A549 (cell line): ENCODE results near the gene GULP1.

Experiments used
- BHLHE40 ChIP-seq: IDR thresholded peaks from 2 replicates; pipeline ENCODE4 v1.6.1; 2012; ENCODE audit warnings: low read depth, low read length, inconsistent platforms
- CTCF ChIP-seq: fragments of >200 bp; sonication (Bioruptor Twin); formaldehyde crosslinking; IDR thresholded peaks from 3 replicates; pipeline ENCODE4 v1.5.1; 2016
- KDM1A ChIP-seq: fragments of 200-600 bp; sonication (generic); IDR thresholded peaks from 2 replicates; pipeline ENCODE4 v1.6.1; 2016; ENCODE audit warnings: low read depth, mild to moderate bottlenecking
- MAFK ChIP-seq: fragments of 450-650 bp; IDR thresholded peaks from 2 replicates; pipeline ENCODE4 v1.6.1; 2014; ENCODE audit not compliant: partially characterized antibody
- MAX ChIP-seq: IDR thresholded peaks from 2 replicates; pipeline ENCODE4 v1.6.1; 2012
- MAZ ChIP-seq: fragments of 150-350 bp; IDR thresholded peaks from 2 replicates; pipeline ENCODE4 v1.6.1; 2014; ENCODE audit warnings: antibody characterized with exemption, low read depth, low read length, borderline replicate concordance
- POLR2A ChIP-seq: IDR thresholded peaks from 2 replicates; pipeline ENCODE4 v1.6.1; 2012; ENCODE audit warnings: mild to moderate bottlenecking, low read length
- ZFP36 ChIP-seq: fragments of 450-650 bp; IDR thresholded peaks from 2 replicates; pipeline ENCODE4 v1.6.1; 2014; ENCODE audit warnings: borderline replicate concordance; ENCODE audit not compliant: partially characterized antibody

- TF ChIP-seq ZFP36 (no peak), BHLHE40 (no peak), CTCF (no peak), MAX (no peak), MAFK (no peak), POLR2A (no peak), MAZ (no peak), KDM1A (no peak)
These were observed 54.3 kb downstream of the GULP1 start for GRCh38 chr2:188345831-188346458.
